ENCODE measurements around the gene DDC. TPM values are rescaled to one million over a fixed set of nuclear protein-coding genes. Genes with fewer than 3 reads are reported as not detected.
"Not testable (repeated sequence)": the region's sequence is repeated elsewhere in the genome, so short reads cannot be mapped to it uniquely, and the experiment has no call there.

DDC gene
- total and polyA plus RNA-seq, 2 donors (not counting 3 experiments of a cell fraction or from before 2014, with no cell fraction given), result not detected

DNA sequence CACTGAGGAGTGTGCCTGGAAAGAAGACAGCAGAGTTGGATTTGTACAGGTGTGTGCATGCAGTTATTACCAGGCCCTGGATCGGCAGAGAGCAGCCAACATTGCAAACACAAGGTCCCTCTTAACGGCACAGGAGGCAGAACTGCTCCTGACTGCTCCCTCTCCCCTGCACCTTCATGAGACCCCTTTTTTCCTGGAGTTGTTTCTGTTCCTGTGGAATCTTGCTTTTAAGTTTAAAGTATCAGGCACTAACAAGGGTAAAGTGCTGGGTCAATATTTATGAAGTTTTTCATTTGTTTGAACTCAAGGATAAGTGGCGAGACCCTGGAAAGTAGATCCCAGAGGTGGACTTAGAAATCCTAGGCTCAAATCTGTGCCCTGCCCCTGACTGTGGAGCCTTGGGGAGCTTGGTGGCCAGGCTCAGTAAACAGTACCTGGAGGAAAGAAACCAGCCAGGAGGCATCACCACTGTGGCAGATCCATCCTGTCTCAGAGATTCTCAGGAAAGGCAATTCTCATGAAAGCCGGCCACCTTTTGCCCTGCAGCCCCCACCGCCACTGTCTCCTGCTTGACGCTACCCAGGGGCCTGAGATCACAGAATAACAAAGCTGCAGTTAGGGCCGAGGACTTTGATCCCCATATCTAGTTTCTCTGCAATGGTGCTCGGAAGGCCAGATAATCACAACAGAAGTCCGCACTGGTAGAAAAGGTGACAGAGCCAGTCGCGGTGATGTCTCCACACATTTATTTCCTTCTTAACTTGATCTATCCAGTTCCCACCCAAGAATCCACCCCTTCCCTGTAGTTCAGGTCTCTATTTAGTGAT, 36.7 kb downstream of the DDC start:
- TF ChIP-seq GATA2 (IDR thresholded peaks at IDR 0.05; ENCODE audit: insufficient read depth, insufficient read length, low read depth, low read length) (no peak), FOS (IDR thresholded peaks at IDR 0.05; ENCODE audit: borderline replicate concordance, insufficient read depth, low read length) (no peak), POLR2AphosphoS5 (IDR thresholded peaks at IDR 0.05; ENCODE audit: insufficient read depth, low read depth, low read length) (no peak), JUN (IDR thresholded peaks at IDR 0.05; ENCODE audit: borderline replicate concordance, insufficient read depth, insufficient read length, low read depth) (no peak)
- H4K20me1 ChIP-seq (replicated peaks; ENCODE audit: control insufficient read depth, extremely low read depth, insufficient read depth, low read length), result no peaks in the 10 kb centered on the region
- H3K4me2 ChIP-seq (ENCODE audit: insufficient read depth, low read length), result no peak overlapping the region
- dilution Hi-C loops (cut with MboI; ENCODE audit: extremely low pct_ligation_motif_present, low sequenced_read_pairs), result no loop called here
- intact Hi-C loops (cut with micrococcal nuclease), result no loop called here
- peaks cover 2 to 4% of the 10 kb centered on the region in 2 experiments for H3K27me3 ChIP-seq (ENCODE audit: control insufficient read depth in 2 of 2, insufficient read depth in 2 of 2, low read length in 2 of 2)
- no peak for DNase-seq (ENCODE audit: low read depth, low spot score)
- no peak for FAIRE-seq
- no peaks in the 10 kb centered on the region for H3K79me2 ChIP-seq (ENCODE audit: control insufficient read depth, insufficient read depth, low read length)
- no peaks in the 10 kb centered on the region for H3K9me1 ChIP-seq (replicated peaks; ENCODE audit: control insufficient read depth, extremely low read depth, insufficient read depth, low read length)
- H3K27ac ChIP-seq (ENCODE audit: insufficient read depth, low read depth, low read length), result no peak overlapping the region
- H3K9ac ChIP-seq (replicated peaks; ENCODE audit: extremely low read depth, insufficient read depth, low read length), result no peak overlapping the region
- H3K36me3 ChIP-seq (ENCODE audit: control insufficient read depth in 2 of 2, extremely low read depth in 1 of 2, insufficient read depth in 2 of 2, low read length in 2 of 2), result no peaks in the 10 kb centered on the region
- ChIA-PET POLR2A (no interaction called here), CTCF (no interaction called here)
- H3K4me1 ChIP-seq (ENCODE audit: control insufficient read depth, extremely low read depth, insufficient read depth, low read length), result peaks cover 7% of the 10 kb centered on the region
- no peak overlapping the region for H2AFZ ChIP-seq (ENCODE audit: low read depth, low read length)
- BruUV-seq (replicated peaks), result no TSS peak
- no peak overlapping the region for H3K4me3 ChIP-seq (replicated peaks in 1 of 3; ENCODE audit: insufficient read depth in 1 of 3, low read depth in 1 of 3, low read length in 3 of 3)
- no peaks in the 10 kb centered on the region for H3K9me3 ChIP-seq (replicated peaks; ENCODE audit: control insufficient read depth, insufficient read depth, low read length)

DNA sequence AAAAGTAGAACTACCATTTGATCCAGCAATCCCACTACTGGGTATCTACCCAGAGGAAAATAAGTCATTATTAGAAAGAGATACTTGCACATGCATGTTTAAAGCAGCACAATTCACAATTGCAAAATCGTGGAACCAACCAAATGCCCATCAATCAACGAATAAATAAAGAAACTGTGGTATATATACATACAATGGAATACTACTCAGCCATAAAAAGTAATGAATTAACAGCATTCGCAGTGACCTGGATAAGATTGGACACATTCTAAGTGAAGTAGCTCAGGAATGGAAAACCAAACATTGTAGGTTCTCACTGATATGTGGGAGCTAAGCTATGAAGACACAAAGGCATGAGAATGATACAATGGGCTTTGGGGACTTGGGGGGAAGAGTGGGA, 45.9 kb downstream of the DDC start:
- H4K20me1 ChIP-seq (replicated peaks; ENCODE audit: control insufficient read depth, extremely low read depth, insufficient read depth, low read length); H3K9me1 ChIP-seq (replicated peaks; ENCODE audit: control insufficient read depth, extremely low read depth, insufficient read depth, low read length); dilution Hi-C loops (cut with MboI; ENCODE audit: extremely low pct_ligation_motif_present, low sequenced_read_pairs); H3K9ac ChIP-seq (replicated peaks; ENCODE audit: extremely low read depth, insufficient read depth, low read length); H3K4me3 ChIP-seq (replicated peaks in 1 of 3; ENCODE audit: insufficient read depth in 1 of 3, low read depth in 1 of 3, low read length in 3 of 3); H3K79me2 ChIP-seq (ENCODE audit: control insufficient read depth, insufficient read depth, low read length); H3K4me2 ChIP-seq (ENCODE audit: insufficient read depth, low read length); H3K27me3 ChIP-seq (ENCODE audit: control insufficient read depth in 2 of 2, insufficient read depth in 2 of 2, low read length in 2 of 2); CTCF ChIA-PET; DNase-seq (ENCODE audit: low read depth, low spot score); H3K9me3 ChIP-seq (replicated peaks; ENCODE audit: control insufficient read depth, insufficient read depth, low read length); H3K27ac ChIP-seq (ENCODE audit: insufficient read depth, low read depth, low read length); BruUV-seq (replicated peaks); intact Hi-C loops (cut with micrococcal nuclease); POLR2A ChIA-PET; H2AFZ ChIP-seq (ENCODE audit: low read depth, low read length); FAIRE-seq; H3K36me3 ChIP-seq (ENCODE audit: control insufficient read depth in 2 of 2, extremely low read depth in 1 of 2, insufficient read depth in 2 of 2, low read length in 2 of 2); H3K4me1 ChIP-seq (ENCODE audit: control insufficient read depth, extremely low read depth, insufficient read depth, low read length): not testable (repeated sequence)
